Activated T-helper 2 cell treated with anti-CD3 and anti-CD28 coated beads, Interferon-gamma antibody, Interleukin-2, Interleukin-4, amounts not matched to agents 10 μg/mL and 5 μg/mL and 100 μg/mL, durations not matched to agents 14 hours and 24 hours and 36 hours (primary cell): ENCODE data around the gene TOP2B. TPM values are rescaled to one million over a fixed set of nuclear protein-coding genes. Genes with fewer than 3 reads are reported as not detected.

Experiments
- DNase-seq: peaks from one replicate; pipeline ENCODE4 v3.0.0; 2021; ENCODE audit warnings: low spot score
- H3K27ac Mint-ChIP-seq: one replicate; pipeline ENCODE4 v1.8.0; 2021; ENCODE audit warnings: mixed read lengths
- H3K27me3 Mint-ChIP-seq: one replicate; pipeline ENCODE4 v1.8.0; 2021; ENCODE audit warnings: low read depth, mixed read lengths
- H3K36me3 Mint-ChIP-seq: one replicate; pipeline ENCODE4 v1.8.0; 2021; ENCODE audit warnings: low read depth, mixed read lengths
- H3K4me1 Mint-ChIP-seq: one replicate; pipeline ENCODE4 v1.8.0; 2021; ENCODE audit warnings: low read depth, mixed read lengths
- H3K4me3 Mint-ChIP-seq: one replicate; pipeline ENCODE4 v1.8.0; 2021; ENCODE audit warnings: low read depth, mild to moderate bottlenecking, moderate library complexity, mixed read lengths
- H3K9me3 Mint-ChIP-seq: one replicate; pipeline ENCODE4 v1.8.0; 2021; ENCODE audit warnings: mixed read lengths
- intact Hi-C: fragments of 100-400 bp; cut with micrococcal nuclease; formaldehyde crosslinking; loops from one replicate; pipeline ENCODE4 v1.15.1; 2023
- total RNA-seq: library from RNA; stranded (reverse); gene quantifications from 2 replicates; pipeline ENCODE4 v1.2.3, GENCODE V29; 2022

Gene TOP2B
- total RNA-seq, 1 donor from 2014 or later, result 167 TPM

GRCh38 chr3:25557694-25558093, 107.0 kb downstream of the TOP2B start:
- Mint-ChIP-seq H3K9me3 (no peaks in the 10 kb centered on the region), H3K27ac (no peak overlapping the region), H3K4me3 (no peak overlapping the region), H3K27me3 (no peaks in the 10 kb centered on the region), H3K4me1 (no peaks in the 10 kb centered on the region), H3K36me3 (no peaks in the 10 kb centered on the region)
- intact Hi-C loops, result no loop called here
- DNase-seq, result no peak

- no peak overlapping the region for H3K27ac Mint-ChIP-seq
- H3K9me3 Mint-ChIP-seq, result no peaks in the 10 kb centered on the region
- no peak for DNase-seq
- no peaks in the 10 kb centered on the region for H3K4me1 Mint-ChIP-seq
- H3K36me3 Mint-ChIP-seq, result no peaks in the 10 kb centered on the region
- no peak overlapping the region for H3K4me3 Mint-ChIP-seq
- intact Hi-C loops, result no loop called here
- H3K27me3 Mint-ChIP-seq, result no peaks in the 10 kb centered on the region
Observed at GRCh38 chr3:25556447-25556846, 108.3 kb downstream of the TOP2B start.

- intact Hi-C loops, result no loop called here
- H3K4me1 Mint-ChIP-seq, result no peaks in the 10 kb centered on the region
- no peaks in the 10 kb centered on the region for H3K36me3 Mint-ChIP-seq
- DNase-seq, result no peak
- H3K4me3 Mint-ChIP-seq, result no peak overlapping the region
- no peaks in the 10 kb centered on the region for H3K9me3 Mint-ChIP-seq
- H3K27ac Mint-ChIP-seq, result no peak overlapping the region
- no peaks in the 10 kb centered on the region for H3K27me3 Mint-ChIP-seq
Observed at GRCh38 chr3:25555695-25556437, 108.8 kb downstream of the TOP2B start.

GRCh38 chr3:25554376-25554775, 110.3 kb downstream of the TOP2B start:
- DNase-seq, result no peak
- no peak overlapping the region for H3K4me3 Mint-ChIP-seq
- no peak overlapping the region for H3K27ac Mint-ChIP-seq
- no peaks in the 10 kb centered on the region for H3K27me3 Mint-ChIP-seq
- H3K9me3 Mint-ChIP-seq, result no peaks in the 10 kb centered on the region
- no peaks in the 10 kb centered on the region for H3K36me3 Mint-ChIP-seq
- intact Hi-C loops, result no loop called here
- no peaks in the 10 kb centered on the region for H3K4me1 Mint-ChIP-seq

GRCh38 chr3:25552251-25552650, 112.5 kb downstream of the TOP2B start:
- Mint-ChIP-seq H3K9me3 (no peaks in the 10 kb centered on the region), H3K27me3 (no peaks in the 10 kb centered on the region), H3K4me1 (no peaks in the 10 kb centered on the region), H3K36me3 (no peaks in the 10 kb centered on the region), H3K27ac (no peak overlapping the region), H3K4me3 (no peak overlapping the region)
- no peak for DNase-seq
- intact Hi-C loops, result no loop called here

GRCh38 chr3:25548836-25549235, 115.9 kb downstream of the TOP2B start:
- no peak for DNase-seq

GRCh38 chr3:25547943-25548674, 116.6 kb downstream of the TOP2B start:
- Mint-ChIP-seq H3K27ac (no peak overlapping the region), H3K4me1 (no peaks in the 10 kb centered on the region), H3K36me3 (no peaks in the 10 kb centered on the region), H3K9me3 (no peaks in the 10 kb centered on the region), H3K4me3 (no peak overlapping the region), H3K27me3 (no peaks in the 10 kb centered on the region)
- DNase-seq, result no peak
- intact Hi-C loops, result no loop called here

More at GRCh38 chr3:25548836-25549235, 115.9 kb downstream of the TOP2B start:
- H3K4me1 Mint-ChIP-seq, result no peaks in the 10 kb centered on the region
- intact Hi-C loops, result no loop called here
- H3K36me3 Mint-ChIP-seq, result no peaks in the 10 kb centered on the region
- H3K4me3 Mint-ChIP-seq, result no peak overlapping the region
- H3K27ac Mint-ChIP-seq, result no peak overlapping the region
- no peaks in the 10 kb centered on the region for H3K9me3 Mint-ChIP-seq
- H3K27me3 Mint-ChIP-seq, result no peaks in the 10 kb centered on the region

Other genes starting within 250 kb of the TOP2B start
- not detected in 2 replicates for gene RARB, start 236.6 kb downstream of the TOP2B start, total RNA-seq
- gene NGLY1, start 118.5 kb upstream of the TOP2B start, total RNA-seq, result 71.6 and 78.8 TPM in 2 replicates
- gene OXSM, start 125.2 kb upstream of the TOP2B start, total RNA-seq, result 15.7 and 15.8 TPM in 2 replicates